ENCODE data around the gene B4GALNT4. TPM values are rescaled to one million over a fixed set of nuclear protein-coding genes. Genes with fewer than 3 reads are reported as not detected.

B4GALNT4 gene
- 14.4 and 50.0 TPM in 2 replicates for total RNA-seq

GRCh38 chr11:369336-370018, at the start of gene B4GALNT4:
Gene B4GALNT4, plus strand, starts transcription at chr11:369499. Its CDS starts 305 bp downstream, at chr11:369804.

GRCh38 chr11:394034-394857, 24.9 kb downstream of the B4GALNT4 start, which contains the start of gene PKP3:
Gene PKP3, plus strand, starts transcription at chr11:394209. Its CDS starts 84 bp downstream, at chr11:394293.

Other genes starting within 250 kb of the B4GALNT4 start
- not detected in 2 replicates for gene SCGB1C1, start 176.4 kb upstream of the B4GALNT4 start, total RNA-seq
- 31.9 and 41.6 TPM in 2 replicates for gene BET1L, start 162.1 kb upstream of the B4GALNT4 start, total RNA-seq
- gene RIC8A, start 161.8 kb upstream of the B4GALNT4 start, total RNA-seq, result 81.6 and 104 TPM in 2 replicates
- 4.4 and 24.8 TPM in 2 replicates for gene SIRT3, start 133.2 kb upstream of the B4GALNT4 start, total RNA-seq
- gene PSMD13, start 132.5 kb upstream of the B4GALNT4 start, total RNA-seq, result 75.2 and 168 TPM in 2 replicates
- not detected in 2 replicates for gene NLRP6, start 91.1 kb upstream of the B4GALNT4 start, total RNA-seq
- 3.9 and 27.8 TPM in 2 replicates for gene PGGHG, start 80.4 kb upstream of the B4GALNT4 start, total RNA-seq
- not detected in 2 replicates for gene IFITM5, start 70.0 kb upstream of the B4GALNT4 start, total RNA-seq
- 67.6 and 518 TPM in 2 replicates for gene IFITM2, start 61.7 kb upstream of the B4GALNT4 start, total RNA-seq
- gene IFITM1, start 55.5 kb upstream of the B4GALNT4 start, total RNA-seq, result 81.3 and 545 TPM in 2 replicates
- 191 and 603 TPM in 2 replicates for gene IFITM3, start 48.6 kb upstream of the B4GALNT4 start, total RNA-seq
- 1.7 and 5.2 TPM in 2 replicates for gene PKP3, start 24.7 kb downstream of the B4GALNT4 start, total RNA-seq
- gene SIGIRR, start 45.5 kb downstream of the B4GALNT4 start, total RNA-seq, result 22.4 and 41.8 TPM in 2 replicates
- gene ANO9, start 72.5 kb downstream of the B4GALNT4 start, total RNA-seq, result 0.39 TPM in 1 of 2 replicates, not detected in the other
- 38.4 and 60.8 TPM in 2 replicates for gene PTDSS2, start 80.8 kb downstream of the B4GALNT4 start, total RNA-seq
- 211 and 362 TPM in 2 replicates for gene RNH1, start 137.7 kb downstream of the B4GALNT4 start, total RNA-seq
- 52.8 and 80.4 TPM in 2 replicates for gene HRAS, start 166.1 kb downstream of the B4GALNT4 start, total RNA-seq
- gene LRRC56, start 168.0 kb downstream of the B4GALNT4 start, total RNA-seq, result 0.26 and 2.6 TPM in 2 replicates
- 0.39 and 1.2 TPM in 2 replicates for gene LMNTD2, start 191.2 kb downstream of the B4GALNT4 start, total RNA-seq
- 6.8 and 8.1 TPM in 2 replicates for gene RASSF7, start 191.5 kb downstream of the B4GALNT4 start, total RNA-seq
- 17.1 and 30.9 TPM in 2 replicates for gene PHRF1, start 207.0 kb downstream of the B4GALNT4 start, total RNA-seq
- 13.3 and 28.1 TPM in 2 replicates for gene IRF7, start 246.5 kb downstream of the B4GALNT4 start, total RNA-seq